ENCODE data around the gene MARK4.

- TF ChIP-seq CTCF (conservative IDR thresholded peaks at IDR 0.05), result no peak
- no peak for TF ChIP-seq ZFX (IDR thresholded peaks at IDR 0.05)
These were observed 94.4 kb downstream of the MARK4 start for GRCh38 chr19:45345506-45345860.

Data from C4-2B (cell line).